NT2/D1 (cell line): Measurements from ENCODE around the gene PXT1.
"Not testable (repeated sequence)": the region's sequence is repeated elsewhere in the genome, so short reads cannot be mapped to it uniquely, and the experiment has no call there.

Experiments
- DNase-seq: peaks from one replicate; pipeline ENCODE4 v3.0.0-alpha.2; 2011; ENCODE audit warnings: low read depth, low spot score
- H3K27me3 ChIP-seq: 2 replicates; pipeline ENCODE4 v1.6.0; 2011; ENCODE audit warnings: mild to moderate bottlenecking; ENCODE audit not compliant: insufficient read length, insufficient read depth
- H3K36me3 ChIP-seq: 2 replicates; pipeline ENCODE4 v1.6.1; 2011; ENCODE audit warnings: mild to moderate bottlenecking, low read length, mixed read lengths; ENCODE audit not compliant: insufficient read depth, insufficient read length
- H3K4me1 ChIP-seq: 2 replicates; pipeline ENCODE4 v1.5.1; 2011; ENCODE audit not compliant: insufficient read depth, insufficient read length
- H3K4me3 ChIP-seq: 2 replicates; pipeline ENCODE4 v1.5.1; 2011; ENCODE audit warnings: low read depth; ENCODE audit not compliant: insufficient read length
- H3K9ac ChIP-seq: 2 replicates; pipeline ENCODE4 v1.6.0; 2011; ENCODE audit warnings: low read depth; ENCODE audit not compliant: insufficient read length
- H3K9me3 ChIP-seq: 2 replicates; pipeline ENCODE4 v1.5.1; 2011; ENCODE audit warnings: mild to moderate bottlenecking, low read length; ENCODE audit not compliant: insufficient read depth
- SUZ12 ChIP-seq: IDR thresholded peaks from 2 replicates; pipeline ENCODE4 v1.6.1; 2011; ENCODE audit not compliant: insufficient read length, insufficient read depth; ENCODE audit errors: extremely low read depth
- YY1 ChIP-seq: IDR thresholded peaks from 2 replicates; pipeline ENCODE4 v1.6.1; 2011; ENCODE audit not compliant: insufficient read length, insufficient read depth
- ZNF274 ChIP-seq: IDR thresholded peaks from 2 replicates; pipeline ENCODE4 v1.6.1; 2011; ENCODE audit warnings: mild to moderate bottlenecking, low read depth, low read length

PXT1 gene

DNA sequence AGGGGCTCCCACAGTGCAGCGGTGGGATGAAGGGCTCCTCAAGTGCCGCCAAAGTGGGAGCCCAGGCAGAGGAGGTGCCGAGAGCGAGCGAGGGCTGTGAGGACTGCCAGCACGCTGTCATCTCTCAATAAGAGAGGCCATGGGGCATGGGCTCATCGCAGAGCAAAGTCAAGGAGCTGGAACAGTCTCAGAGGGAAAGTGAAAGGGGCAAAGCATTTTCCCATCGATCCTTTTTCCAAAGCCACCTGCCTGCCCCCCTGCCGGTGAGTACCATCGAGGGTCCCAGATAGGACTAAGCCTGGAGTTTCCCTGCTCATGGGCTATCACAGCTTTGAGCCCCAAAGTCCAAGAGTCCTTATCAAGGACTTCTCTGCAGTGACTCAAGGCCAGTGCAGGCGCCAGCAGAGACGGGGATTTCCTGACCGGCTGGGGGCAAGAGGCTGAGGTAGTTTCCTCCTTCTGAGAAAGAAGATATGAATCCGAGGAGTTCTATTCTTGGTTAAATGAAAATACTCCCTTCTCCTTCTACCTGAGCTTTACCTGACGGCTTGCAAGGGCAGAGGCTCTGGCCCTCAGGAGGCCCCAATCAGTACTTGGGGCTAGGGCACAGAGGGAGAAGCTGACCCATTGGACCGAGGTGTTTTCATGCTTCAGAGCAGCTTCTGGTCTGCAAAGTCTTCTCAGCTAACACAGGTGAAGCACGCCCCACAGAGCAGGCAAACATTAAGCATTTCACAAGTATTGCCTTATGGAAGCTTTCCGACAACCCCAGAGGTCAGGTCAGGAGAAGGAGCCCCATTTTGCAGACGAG, 77.8 kb downstream of the PXT1 start:
- no peak for TF ChIP-seq YY1
- no peak for TF ChIP-seq ZNF274
- no peak for TF ChIP-seq SUZ12
- H3K4me3 ChIP-seq: no peak overlapping the region
- H3K27me3 ChIP-seq: no peaks in the 10 kb centered on the region
- no peak for DNase-seq
- H3K9ac ChIP-seq: no peak overlapping the region
- peaks cover 3% of the 10 kb centered on the region; the same call in 1 of the 2 replicates for H3K9me3 ChIP-seq
- H3K4me1 ChIP-seq: no peaks in the 10 kb centered on the region
- no peaks in the 10 kb centered on the region for H3K36me3 ChIP-seq

GRCh38 chr6:36364061-36364635, 78.5 kb downstream of the PXT1 start:
- not testable (repeated sequence) for H3K36me3 ChIP-seq, H3K4me1 ChIP-seq, DNase-seq, H3K9me3 ChIP-seq, H3K27me3 ChIP-seq, H3K4me3 ChIP-seq, H3K9ac ChIP-seq

GRCh38 chr6:36363371-36363752, 79.3 kb downstream of the PXT1 start:
- not testable (repeated sequence) for H3K4me3 ChIP-seq, H3K27me3 ChIP-seq, H3K36me3 ChIP-seq, H3K9me3 ChIP-seq, H3K9ac ChIP-seq, H3K4me1 ChIP-seq, DNase-seq

DNA sequence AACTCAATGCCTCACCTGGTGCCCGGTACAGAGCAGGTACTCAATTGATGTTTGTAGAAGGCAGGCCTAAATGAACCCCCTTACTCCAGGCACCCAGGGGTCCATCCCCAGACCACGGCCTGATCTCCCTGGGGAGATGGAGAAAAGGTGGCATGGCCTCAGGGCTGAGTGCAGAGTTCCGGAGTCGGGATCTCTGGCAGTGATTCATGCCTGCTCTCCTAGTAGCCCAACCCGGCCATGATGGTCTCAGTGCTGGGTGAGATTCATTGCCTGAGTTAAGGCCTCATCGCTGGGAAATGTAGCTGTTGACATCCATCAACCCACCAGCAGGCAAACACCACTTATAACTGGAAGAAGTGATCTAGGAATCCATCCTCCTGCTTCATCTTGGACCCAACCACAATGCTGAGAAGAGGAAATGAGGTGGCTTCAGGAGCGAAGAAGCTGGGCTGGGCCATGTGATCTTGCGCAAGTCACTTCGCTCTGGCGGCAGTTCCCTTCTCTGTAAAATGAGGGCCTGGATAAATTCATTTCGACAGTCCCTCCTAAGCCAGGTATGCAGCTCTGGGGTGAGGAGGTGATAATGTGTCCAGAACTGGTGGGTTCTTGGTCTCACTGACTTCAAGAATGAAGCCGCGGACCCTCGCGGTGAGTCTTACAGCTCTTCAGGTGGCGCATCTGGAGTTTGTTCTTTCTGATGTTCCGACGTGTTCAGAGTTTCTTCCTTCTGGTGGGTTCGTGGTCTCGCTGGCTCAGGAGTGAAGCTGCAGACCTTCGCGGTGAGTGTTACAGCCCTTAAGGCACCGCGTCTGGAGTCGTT, 79.9 kb downstream of the PXT1 start:
- Histone ChIP-seq H3K9me3 (peaks cover 3% of the 10 kb centered on the region; the same call in 1 of the 2 replicates), H3K9ac (no peak overlapping the region), H3K36me3 (no peaks in the 10 kb centered on the region), H3K4me1 (no peaks in the 10 kb centered on the region), H3K4me3 (no peak overlapping the region), H3K27me3 (no peaks in the 10 kb centered on the region)
- no peak for DNase-seq
- TF ChIP-seq SUZ12: no peak
- no peak for TF ChIP-seq ZNF274
- no peak for TF ChIP-seq YY1

DNA sequence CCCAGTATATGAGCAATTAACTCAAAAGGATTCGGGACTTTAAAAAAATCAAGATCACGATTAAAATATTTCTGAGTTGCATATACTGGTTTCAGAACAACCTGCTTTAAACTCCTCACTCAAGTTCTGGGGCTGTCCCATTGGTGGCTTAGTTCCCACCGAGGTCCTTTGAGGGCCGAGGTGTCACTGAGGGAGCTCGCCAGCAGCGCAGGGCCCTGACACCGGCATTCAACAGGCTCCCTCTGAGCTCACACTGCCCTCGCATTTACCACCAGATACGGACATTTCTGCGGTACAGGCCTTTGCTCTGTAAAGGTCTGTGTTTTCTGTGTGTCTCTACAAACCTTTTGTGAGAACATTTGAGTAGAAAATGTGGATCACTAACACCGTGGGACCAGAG, 81.6 kb downstream of the PXT1 start:
- TF ChIP-seq ZNF274 (no peak), YY1 (no peak), SUZ12 (no peak)
- H3K36me3 ChIP-seq: no peaks in the 10 kb centered on the region

GRCh38 chr6:36360241-36361054, 82.2 kb downstream of the PXT1 start:
- no peak overlapping the region for H3K9ac ChIP-seq
- H3K36me3 ChIP-seq: no peaks in the 10 kb centered on the region
- TF ChIP-seq SUZ12: no peak
- TF ChIP-seq ZNF274: no peak
- TF ChIP-seq YY1: no peak
- no peak overlapping the region for H3K4me3 ChIP-seq
- H3K27me3 ChIP-seq: no peaks in the 10 kb centered on the region
- H3K9me3 ChIP-seq: peaks cover 3% of the 10 kb centered on the region; the same call in 1 of the 2 replicates
- H3K4me1 ChIP-seq: no peaks in the 10 kb centered on the region
- DNase-seq: peak; percentile 42

More for the DNA sequence above, 81.6 kb downstream of the PXT1 start:
- Histone ChIP-seq H3K27me3 (no peaks in the 10 kb centered on the region), H3K9me3 (peaks cover 3% of the 10 kb centered on the region; the same call in 1 of the 2 replicates), H3K4me1 (no peaks in the 10 kb centered on the region), H3K4me3 (no peak overlapping the region), H3K9ac (no peak overlapping the region)
- no peak for DNase-seq
